Hepatocyte (in vitro differentiated cells): Measurements from ENCODE around the gene EBF4. TPM values are rescaled to one million over a fixed set of nuclear protein-coding genes. Genes with fewer than 3 reads are reported as not detected.

ENCODE experiments used
- DNase-seq: peaks from one replicate; pipeline ENCODE4 v3.0.0-alpha.2; 2016; ENCODE audit warnings: low spot score
- H2AFZ ChIP-seq: fragments of 200-600 bp; sonication (generic); 2 replicates; pipeline ENCODE4 v1.6.0; 2016; ENCODE audit warnings: antibody characterized with exemption, mild to moderate bottlenecking
- H3K27ac ChIP-seq: fragments of 200-600 bp; sonication (generic); 2 replicates; pipeline ENCODE4 v1.5.1; 2016; ENCODE audit warnings: mild to moderate bottlenecking
- H3K27me3 ChIP-seq: fragments of 200-600 bp; sonication (generic); 2 replicates; pipeline ENCODE4 v1.6.1; 2016
- H3K36me3 ChIP-seq: fragments of 200-600 bp; sonication (generic); replicated peaks from 2 replicates; pipeline ENCODE4 v1.5.1; 2016; ENCODE audit warnings: low read depth; ENCODE audit not compliant: insufficient read depth
- H3K4me1 ChIP-seq: fragments of 200-600 bp; sonication (generic); 2 replicates; pipeline ENCODE4 v1.5.1; 2016; ENCODE audit warnings: mild to moderate bottlenecking, moderate library complexity; ENCODE audit not compliant: insufficient read depth
- H3K4me2 ChIP-seq: fragments of 200-600 bp; sonication (generic); 2 replicates; pipeline ENCODE4 v1.6.0; 2016
- H3K4me3 ChIP-seq: fragments of 200-600 bp; sonication (generic); 2 replicates; pipeline ENCODE4 v1.5.1; 2016; ENCODE audit warnings: mild to moderate bottlenecking
- H3K79me2 ChIP-seq: fragments of 200-600 bp; sonication (generic); 2 replicates; pipeline ENCODE4 v1.6.0; 2017; ENCODE audit warnings: mild to moderate bottlenecking
- H3K9me2 ChIP-seq: fragments of 200-600 bp; sonication (generic); replicated peaks from 2 replicates; pipeline ENCODE4 v1.6.0; 2017; ENCODE audit warnings: mild to moderate bottlenecking; ENCODE audit not compliant: insufficient read depth
- H3K9me3 ChIP-seq: fragments of 200-600 bp; sonication (generic); 2 replicates; pipeline ENCODE4 v1.5.1; 2016; ENCODE audit warnings: low read depth, mild to moderate bottlenecking
- H4K20me1 ChIP-seq: fragments of 200-600 bp; sonication (generic); 2 replicates; pipeline ENCODE4 v1.6.0; 2016; ENCODE audit warnings: mild to moderate bottlenecking; ENCODE audit not compliant: insufficient read depth, poor library complexity, severe bottlenecking
- CTCF ChIP-seq: fragments of 200-600 bp; sonication (generic); IDR thresholded peaks from 2 replicates; pipeline ENCODE4 v1.5.1; 2016; ENCODE audit warnings: antibody characterized with exemption, mild to moderate bottlenecking; ENCODE audit not compliant: poor library complexity
- EZH2 ChIP-seq: fragments of 200-600 bp; sonication (generic); IDR thresholded peaks from 2 replicates; pipeline ENCODE4 v1.6.1; 2016; ENCODE audit warnings: antibody characterized with exemption, mild to moderate bottlenecking, borderline replicate concordance
- EZH2phosphoT487 ChIP-seq: fragments of 200-600 bp; sonication (generic); IDR thresholded peaks from one replicate; pipeline ENCODE4 v1.6.1; 2018; ENCODE audit warnings: antibody characterized with exemption, mild to moderate bottlenecking, low read depth, moderate library complexity; ENCODE audit not compliant: unreplicated experiment, severe bottlenecking
- WGBS: methylation state at CpG from one replicate; pipeline ENCODE4 v1.1.6; 2016; ENCODE audit warnings: low lambda C conversion rate; ENCODE audit errors: missing lambda C conversion rate; 5-methylcytosine and 5-hydroxymethylcytosine counted together
- polyA plus RNA-seq: library from polyadenylated mRNA; unstranded; fragments of >200 nt; fragmentation: Nextera tagmentation; extraction: Ambion mirVana; gene quantifications from 2 replicates; pipeline ENCODE4 v1.2.1, GENCODE V29; 2016
- total RNA-seq: library from RNA; depleted of rRNA; stranded (reverse); fragments of >200 nt; gene quantifications from 2 replicates; pipeline ENCODE4 v1.2.3, GENCODE V29; 2014

The EBF4 gene
- total and polyA plus RNA-seq, 2 experiments from 2014 or later, result 10.7 to 17.9 TPM

GRCh38 chr20:2746636-2747265 lies 54.2 kb downstream of the EBF4 start:
- peaks cover 15% of the 10 kb centered on the region for H3K4me1 ChIP-seq
- no peaks in the 10 kb centered on the region for H3K9me3 ChIP-seq
- WGBS, result 74% methylated on average over 8 of the region's 8 CpGs
- no peak overlapping the region for H3K27ac ChIP-seq
- no peak overlapping the region for H3K4me3 ChIP-seq
- H4K20me1 ChIP-seq, result no peaks in the 10 kb centered on the region
- H3K36me3 ChIP-seq, result no peaks in the 10 kb centered on the region
- H3K79me2 ChIP-seq, result no peaks in the 10 kb centered on the region
- H3K4me2 ChIP-seq, result no peak overlapping the region
- no peak overlapping the region for H2AFZ ChIP-seq
- no peak for DNase-seq
- H3K9me2 ChIP-seq, result no peaks in the 10 kb centered on the region
- peaks cover 44% of the 10 kb centered on the region for H3K27me3 ChIP-seq
- no peak for TF ChIP-seq EZH2phosphoT487
- TF ChIP-seq CTCF, result no peak
- TF ChIP-seq EZH2, result no peak

- H3K4me3 ChIP-seq, result no peak overlapping the region
- no peak overlapping the region for H2AFZ ChIP-seq
- H4K20me1 ChIP-seq, result no peaks in the 10 kb centered on the region
- no peaks in the 10 kb centered on the region for H3K36me3 ChIP-seq
- peaks cover 44% of the 10 kb centered on the region for H3K27me3 ChIP-seq
- no peaks in the 10 kb centered on the region for H3K79me2 ChIP-seq
- peaks cover 23% of the 10 kb centered on the region for H3K4me1 ChIP-seq
- DNase-seq, result no peak
- no peak overlapping the region for H3K4me2 ChIP-seq
- no peak overlapping the region for H3K27ac ChIP-seq
- 89% methylated on average over 8 of the region's 8 CpGs for whole genome bisulfite sequencing
- TF ChIP-seq CTCF (no peak), EZH2phosphoT487 (no peak), EZH2 (no peak)
- H3K9me3 ChIP-seq, result no peaks in the 10 kb centered on the region
- H3K9me2 ChIP-seq, result no peaks in the 10 kb centered on the region
Observed at GRCh38 chr20:2747676-2748235, 55.2 kb downstream of the EBF4 start.

- WGBS, result 40% methylated on average over 10 of the region's 10 CpGs
- H3K36me3 ChIP-seq, result no peaks in the 10 kb centered on the region
- peaks cover 25% of the 10 kb centered on the region for H3K4me1 ChIP-seq
- no peaks in the 10 kb centered on the region for H3K79me2 ChIP-seq
- no peaks in the 10 kb centered on the region for H4K20me1 ChIP-seq
- no peaks in the 10 kb centered on the region for H3K9me3 ChIP-seq
- no peak overlapping the region for H3K4me2 ChIP-seq
- H3K27me3 ChIP-seq, result peaks cover 53% of the 10 kb centered on the region
- H3K4me3 ChIP-seq, result no peak overlapping the region
- DNase-seq, result no peak
- no peak for TF ChIP-seq CTCF
- TF ChIP-seq EZH2, result no peak
- TF ChIP-seq EZH2phosphoT487, result no peak
- no peak overlapping the region for H3K27ac ChIP-seq
- no peak overlapping the region for H2AFZ ChIP-seq
- H3K9me2 ChIP-seq, result no peaks in the 10 kb centered on the region
Observed at GRCh38 chr20:2748551-2749342, 56.2 kb downstream of the EBF4 start.
